GM18507 (cell line): ENCODE measurements around the gene ARV1.
"Not testable (repeated sequence)": the region's sequence is repeated elsewhere in the genome, so short reads cannot be mapped to it uniquely, and the experiment has no call there.

ENCODE experiments used
- DNase-seq: peaks from one replicate; pipeline ENCODE4 v3.0.0; 2011; ENCODE audit warnings: low read depth; ENCODE audit not compliant: insufficient read length; ENCODE audit errors: extremely low spot score
- FAIRE-seq: peaks from 2 replicates; lab custom pipeline; 2011; peaks lifted over from hg19 to GRCh38; lab: Jason Lieb, UNC

The ARV1 gene

GRCh38 chr1:231011963-231012362, 33.1 kb downstream of the ARV1 start:
- FAIRE-seq (no peak), DNase-seq (no peak)

GRCh38 chr1:231013391-231014015, 34.6 kb downstream of the ARV1 start:
- DNase-seq (no peak), FAIRE-seq (no peak)

GRCh38 chr1:231016234-231016633, 37.3 kb downstream of the ARV1 start:
- DNase-seq (no peak), FAIRE-seq (no peak)

GRCh38 chr1:231016966-231017365, 38.1 kb downstream of the ARV1 start:
- no peak for FAIRE-seq
- DNase-seq: no peak

GRCh38 chr1:231019711-231020110, 40.8 kb downstream of the ARV1 start:
- FAIRE-seq (no peak), DNase-seq (no peak)

- FAIRE-seq: no peak
Observed at GRCh38 chr1:231020139-231020601, 41.3 kb downstream of the ARV1 start.

GRCh38 chr1:231020816-231021215, 41.9 kb downstream of the ARV1 start:
- DNase-seq (no peak), FAIRE-seq (no peak)

More at GRCh38 chr1:231020139-231020601, 41.3 kb downstream of the ARV1 start:
- DNase-seq: no peak

- DNase-seq (no peak), FAIRE-seq (no peak)
Observed at GRCh38 chr1:231021540-231022031, 42.7 kb downstream of the ARV1 start.

- DNase-seq, FAIRE-seq: not testable (repeated sequence)
Observed at GRCh38 chr1:231022543-231022942, 43.6 kb downstream of the ARV1 start.

GRCh38 chr1:231023150-231023549, 44.3 kb downstream of the ARV1 start:
- DNase-seq: no peak

GRCh38 chr1:231026576-231026975, 47.7 kb downstream of the ARV1 start:
- no peak for FAIRE-seq

More at GRCh38 chr1:231023150-231023549, 44.3 kb downstream of the ARV1 start:
- FAIRE-seq: no peak

GRCh38 chr1:231027136-231027925, 48.4 kb downstream of the ARV1 start:
- FAIRE-seq: no peak
- DNase-seq: no peak

More at GRCh38 chr1:231026576-231026975, 47.7 kb downstream of the ARV1 start:
- no peak for DNase-seq

- DNase-seq (no peak), FAIRE-seq (no peak)
Observed at GRCh38 chr1:231027971-231028370, 49.1 kb downstream of the ARV1 start.

GRCh38 chr1:231028682-231029081, 49.8 kb downstream of the ARV1 start:
- DNase-seq (no peak), FAIRE-seq (no peak)

GRCh38 chr1:231029247-231029646, 50.4 kb downstream of the ARV1 start:
- not testable (repeated sequence) for DNase-seq, FAIRE-seq

GRCh38 chr1:231029841-231030240, 50.9 kb downstream of the ARV1 start:
- DNase-seq (no peak), FAIRE-seq (no peak)

GRCh38 chr1:231032963-231033362, 54.1 kb downstream of the ARV1 start:
- FAIRE-seq (no peak), DNase-seq (no peak)

GRCh38 chr1:231035799-231036198, 56.9 kb downstream of the ARV1 start:
- DNase-seq: no peak

GRCh38 chr1:231036416-231036815, 57.5 kb downstream of the ARV1 start:
- no peak for FAIRE-seq
- no peak for DNase-seq

More at GRCh38 chr1:231035799-231036198, 56.9 kb downstream of the ARV1 start:
- FAIRE-seq: no peak
